H9 (cell line): ENCODE measurements around the gene SRPK2. TPM values are rescaled to one million over a fixed set of nuclear protein-coding genes. Genes with fewer than 3 reads are reported as not detected.

Experiments used
- DNase-seq: peaks from one replicate; pipeline ENCODE4 v3.0.0-alpha.2; 2017
- H2AFZ ChIP-seq: one replicate; pipeline ENCODE4 v1.6.1; 2013; ENCODE audit warnings: mild to moderate bottlenecking, low read length, control low read depth, moderate library complexity
- H2AK5ac ChIP-seq: 2 replicates; pipeline ENCODE4 v1.6.1; 2013; ENCODE audit warnings: low read length, control low read depth, mixed read lengths; ENCODE audit not compliant: insufficient read length
- H2BK120ac ChIP-seq: one replicate; pipeline ENCODE4 v1.6.1; 2013; ENCODE audit warnings: low read depth, mild to moderate bottlenecking, low read length, control low read depth, inconsistent platforms; ENCODE audit not compliant: poor library complexity, severe bottlenecking
- H2BK12ac ChIP-seq: 2 replicates; pipeline ENCODE4 v1.6.1; 2013; ENCODE audit warnings: low read length, control low read depth, mixed read lengths, low read depth; ENCODE audit not compliant: insufficient read length
- H2BK15ac ChIP-seq: 2 replicates; pipeline ENCODE4 v1.6.1; 2013; ENCODE audit warnings: low read depth, low read length, control low read depth
- H2BK20ac ChIP-seq: one replicate; pipeline ENCODE4 v1.6.1; 2013; ENCODE audit warnings: low read depth, mild to moderate bottlenecking, low read length, control low read depth, inconsistent platforms; ENCODE audit not compliant: poor library complexity, severe bottlenecking
- H2BK5ac ChIP-seq: 2 replicates; pipeline ENCODE4 v1.6.1; 2013; ENCODE audit warnings: low read length, control low read depth, mixed read lengths; ENCODE audit not compliant: insufficient read length
- H3K14ac ChIP-seq: 2 replicates; pipeline ENCODE4 v1.6.1; 2013; ENCODE audit warnings: low read length, control low read depth; ENCODE audit not compliant: insufficient read depth
- H3K18ac ChIP-seq: 2 replicates; pipeline ENCODE4 v1.6.1; 2013; ENCODE audit warnings: low read depth, mild to moderate bottlenecking, mixed read lengths, low read length, control low read depth; ENCODE audit not compliant: insufficient read length
- H3K23ac ChIP-seq: 2 replicates; pipeline ENCODE4 v1.6.1; 2013; ENCODE audit warnings: low read length, control low read depth, mixed read lengths, low read depth; ENCODE audit not compliant: insufficient read length
- H3K23me2 ChIP-seq: 2 replicates; pipeline ENCODE4 v1.6.1; 2013; ENCODE audit warnings: low read depth, mild to moderate bottlenecking, mixed read lengths, low read length, control low read depth; ENCODE audit not compliant: insufficient read length, poor library complexity, severe bottlenecking
- H3K27ac ChIP-seq: 2 replicates; pipeline ENCODE4 v1.5.1; 2013; ENCODE audit warnings: low read length, control low read depth, mixed read lengths, low read depth; ENCODE audit not compliant: insufficient read length
- H3K27me3 ChIP-seq: 2 replicates; pipeline ENCODE4 v1.6.1; 2013; ENCODE audit warnings: low read length, control low read depth, inconsistent platforms; ENCODE audit not compliant: insufficient read depth
- H3K4ac ChIP-seq: 2 replicates; pipeline ENCODE4 v1.6.1; 2013; ENCODE audit warnings: low read depth, mild to moderate bottlenecking, control low read depth, inconsistent platforms, low read length, moderate library complexity
- H3K4me1 ChIP-seq: 2 replicates; pipeline ENCODE4 v1.6.1; 2013; ENCODE audit warnings: low read length, control low read depth, inconsistent platforms; ENCODE audit not compliant: insufficient read depth
- H3K4me2 ChIP-seq: 2 replicates; pipeline ENCODE4 v1.6.1; 2013; ENCODE audit warnings: low read length, control low read depth, mixed read lengths; ENCODE audit not compliant: insufficient read length, insufficient read depth
- H3K56ac ChIP-seq: 2 replicates; pipeline ENCODE4 v1.6.1; 2013; ENCODE audit warnings: low read depth, mild to moderate bottlenecking, mixed read lengths, low read length, control low read depth; ENCODE audit not compliant: insufficient read length
- H3K79me1 ChIP-seq: 2 replicates; pipeline ENCODE4 v1.6.1; 2013; ENCODE audit warnings: low read depth, mild to moderate bottlenecking, moderate library complexity, low read length, control low read depth, inconsistent platforms; ENCODE audit not compliant: insufficient read depth, poor library complexity, severe bottlenecking
- H3K79me2 ChIP-seq: 2 replicates; pipeline ENCODE4 v1.6.1; 2013; ENCODE audit warnings: low read length, control low read depth, inconsistent platforms; ENCODE audit not compliant: insufficient read depth
- H3K9ac ChIP-seq: 2 replicates; pipeline ENCODE4 v1.6.1; 2013; ENCODE audit warnings: low read length, control low read depth, mixed read lengths; ENCODE audit not compliant: insufficient read length; ENCODE audit errors: extremely low read depth
- H3K9me3 ChIP-seq: one replicate; pipeline ENCODE4 v1.6.1; 2013; ENCODE audit warnings: low read depth, low read length, inconsistent platforms; ENCODE audit not compliant: control insufficient read depth
- H3T11ph ChIP-seq: one replicate; pipeline ENCODE4 v1.6.1; 2013; ENCODE audit warnings: mild to moderate bottlenecking, low read length, control low read depth, inconsistent platforms
- H4K20me1 ChIP-seq: one replicate; pipeline ENCODE4 v1.6.1; 2013; ENCODE audit not compliant: control insufficient read depth, insufficient read length, insufficient read depth
- H4K5ac ChIP-seq: 2 replicates; pipeline ENCODE4 v1.6.1; 2013; ENCODE audit warnings: low read depth, mild to moderate bottlenecking, mixed read lengths, low read length, control low read depth; ENCODE audit not compliant: insufficient read length
- H4K8ac ChIP-seq: replicated peaks from 2 replicates; pipeline ENCODE4 v1.6.1; 2013; ENCODE audit warnings: low read length, control low read depth, mixed read lengths, low read depth; ENCODE audit not compliant: insufficient read length
- H4K91ac ChIP-seq: 2 replicates; pipeline ENCODE4 v1.6.1; 2013; ENCODE audit warnings: low read depth, mild to moderate bottlenecking, moderate library complexity, mixed read lengths, low read length, control low read depth; ENCODE audit not compliant: insufficient read length
- H3K27ac Mint-ChIP-seq, 3 experiments: 2 replicates in 2 of 3; 3 replicates in 1 of 3; pipeline ENCODE4 v1.8.0; 2020 to 2021; ENCODE audit warnings: mixed read lengths in 3 of 3, mild to moderate bottlenecking in 1 of 3, moderate library complexity in 1 of 3
- H3K27me3 Mint-ChIP-seq: 2 replicates; pipeline ENCODE4 v1.8.0; 2021; ENCODE audit warnings: low read depth, mild to moderate bottlenecking, moderate library complexity, mixed read lengths
- H3K36me3 Mint-ChIP-seq, 3 experiments: 2 replicates in 2 of 3; 3 replicates in 1 of 3; pipeline ENCODE4 v1.8.0; 2020 to 2021; ENCODE audit warnings: low read depth in 3 of 3, mixed read lengths in 3 of 3; ENCODE audit not compliant: insufficient read depth in 1 of 3
- H3K4me1 Mint-ChIP-seq, 2 experiments: 2 replicates each; pipeline ENCODE4 v1.8.0; 2020; ENCODE audit warnings: mixed read lengths in 2 of 2
- H3K4me3 Mint-ChIP-seq, 2 experiments: 2 replicates in 1 of 2; 3 replicates in 1 of 2; pipeline ENCODE4 v1.8.0; 2020 to 2021; ENCODE audit warnings: mild to moderate bottlenecking in 2 of 2, mixed read lengths in 2 of 2, moderate library complexity in 1 of 2
- H3K9me3 Mint-ChIP-seq, 2 experiments: 2 replicates in 1 of 2; 3 replicates in 1 of 2; pipeline ENCODE4 v1.8.0; 2020; ENCODE audit warnings: mild to moderate bottlenecking in 2 of 2, mixed read lengths in 2 of 2, moderate library complexity in 1 of 2
- WGBS: extraction: QIAGEN DNeasy Blood & Tissue Kit; methylation state at CpG from one replicate; pipeline ENCODE4 v1.1.7; 2013; ENCODE audit warnings: missing lambda C conversion rate, low lambda C conversion rate, mixed read lengths; ENCODE audit not compliant: insufficient read length; ENCODE audit errors: extremely low coverage; 5-methylcytosine and 5-hydroxymethylcytosine counted together
- total RNA-seq: library from RNA; stranded (reverse); gene quantifications from 2 replicates; pipeline ENCODE4 v1.2.1, GENCODE V29; 2021
- TF ChIP-seq, protein P1 (sequence below): fragments of 200-600 bp; sonication (generic); conservative IDR thresholded peaks from 3 replicates; pipeline ENCODE4 v1.8.0; 2021; ENCODE audit warnings: antibody characterized with exemption, mild to moderate bottlenecking

SRPK2 gene
- total RNA-seq, 1 experiment from 2014 or later = 41.1 TPM

- peak overlapping the region in 1 of 3 experiments; percentile 30; a peak in 1 of 7 replicates for H3K27ac Mint-ChIP-seq
- peaks cover 6 to 14% (median 8%) of the 10 kb centered on the region in 3 experiments; a peak in 6 of 7 replicates for H3K36me3 Mint-ChIP-seq
- no peak overlapping the region for H2BK20ac ChIP-seq
- no peak overlapping the region for H3K4me2 ChIP-seq
- no peak overlapping the region for H3K4ac ChIP-seq
- no peak overlapping the region for H3K14ac ChIP-seq
- no peak overlapping the region for H3K9ac ChIP-seq
- H3K79me1 ChIP-seq = peaks cover 6% of the 10 kb centered on the region
- H4K91ac ChIP-seq = no peak overlapping the region
- H3K23ac ChIP-seq = no peak overlapping the region
- WGBS = no CpG with 5 or more reads among the region's 2 CpGs
- no peak for DNase-seq
- no peak overlapping the region for H2AFZ ChIP-seq
- no peaks in the 10 kb centered on the region for H4K20me1 ChIP-seq
- H3K9me3 ChIP-seq = no peaks in the 10 kb centered on the region
- TF ChIP-seq, protein P1, sequence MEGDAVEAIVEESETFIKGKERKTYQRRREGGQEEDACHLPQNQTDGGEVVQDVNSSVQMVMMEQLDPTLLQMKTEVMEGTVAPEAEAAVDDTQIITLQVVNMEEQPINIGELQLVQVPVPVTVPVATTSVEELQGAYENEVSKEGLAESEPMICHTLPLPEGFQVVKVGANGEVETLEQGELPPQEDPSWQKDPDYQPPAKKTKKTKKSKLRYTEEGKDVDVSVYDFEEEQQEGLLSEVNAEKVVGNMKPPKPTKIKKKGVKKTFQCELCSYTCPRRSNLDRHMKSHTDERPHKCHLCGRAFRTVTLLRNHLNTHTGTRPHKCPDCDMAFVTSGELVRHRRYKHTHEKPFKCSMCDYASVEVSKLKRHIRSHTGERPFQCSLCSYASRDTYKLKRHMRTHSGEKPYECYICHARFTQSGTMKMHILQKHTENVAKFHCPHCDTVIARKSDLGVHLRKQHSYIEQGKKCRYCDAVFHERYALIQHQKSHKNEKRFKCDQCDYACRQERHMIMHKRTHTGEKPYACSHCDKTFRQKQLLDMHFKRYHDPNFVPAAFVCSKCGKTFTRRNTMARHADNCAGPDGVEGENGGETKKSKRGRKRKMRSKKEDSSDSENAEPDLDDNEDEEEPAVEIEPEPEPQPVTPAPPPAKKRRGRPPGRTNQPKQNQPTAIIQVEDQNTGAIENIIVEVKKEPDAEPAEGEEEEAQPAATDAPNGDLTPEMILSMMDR = no peak
- no peaks in the 10 kb centered on the region for H3K27me3 Mint-ChIP-seq
- H3K4me1 Mint-ChIP-seq = peaks cover under 1 to 3% of the 10 kb centered on the region in 2 experiments; a peak in 2 of 4 replicates
- H2BK12ac ChIP-seq = no peak overlapping the region
- no peak overlapping the region for H4K5ac ChIP-seq
- no peaks in the 10 kb centered on the region for H3K9me3 Mint-ChIP-seq
- no peak overlapping the region for H2AK5ac ChIP-seq
- no peak overlapping the region for H2BK5ac ChIP-seq
- H3K79me2 ChIP-seq = peaks cover 13% of the 10 kb centered on the region; the same call in 1 of the 2 replicates
- no peaks in the 10 kb centered on the region for H3K27me3 ChIP-seq
- no peak overlapping the region for H4K8ac ChIP-seq
- H3K23me2 ChIP-seq = no peaks in the 10 kb centered on the region
- H2BK120ac ChIP-seq = no peak overlapping the region
- H3T11ph ChIP-seq = no peak overlapping the region
- no peak overlapping the region for H3K27ac ChIP-seq
- H2BK15ac ChIP-seq = no peak overlapping the region
- no peak overlapping the region for H3K4me3 Mint-ChIP-seq
- H3K56ac ChIP-seq = no peak overlapping the region
- H3K4me1 ChIP-seq = no peaks in the 10 kb centered on the region; the same call in 1 of the 2 replicates
- H3K18ac ChIP-seq = no peak overlapping the region
Measured at GRCh38 chr7:105320896-105321295, 67.8 kb downstream of the SRPK2 start.
